ENCODE measurements around the gene ANKS1A.
"Not testable (repeated sequence)": the region's sequence is repeated elsewhere in the genome, so short reads cannot be mapped to it uniquely, and the experiment has no call there.

ANKS1A gene

GRCh38 chr6:34917626-34918285, 28.7 kb downstream of the ANKS1A start:
- DNase-seq = no peak
- TF ChIP-seq POLR2A (IDR thresholded peaks at IDR 0.05; ENCODE audit: low read length) = no peak
- TF ChIP-seq GATA1 (IDR thresholded peaks at IDR 0.05; ENCODE audit: low read depth, low read length) = no peak

GRCh38 chr6:34919651-34920050, 30.6 kb downstream of the ANKS1A start:
- DNase-seq = no peak
- no peak for TF ChIP-seq GATA1 (IDR thresholded peaks at IDR 0.05; ENCODE audit: low read depth, low read length)
- TF ChIP-seq POLR2A (IDR thresholded peaks at IDR 0.05; ENCODE audit: low read length) = no peak

DNA sequence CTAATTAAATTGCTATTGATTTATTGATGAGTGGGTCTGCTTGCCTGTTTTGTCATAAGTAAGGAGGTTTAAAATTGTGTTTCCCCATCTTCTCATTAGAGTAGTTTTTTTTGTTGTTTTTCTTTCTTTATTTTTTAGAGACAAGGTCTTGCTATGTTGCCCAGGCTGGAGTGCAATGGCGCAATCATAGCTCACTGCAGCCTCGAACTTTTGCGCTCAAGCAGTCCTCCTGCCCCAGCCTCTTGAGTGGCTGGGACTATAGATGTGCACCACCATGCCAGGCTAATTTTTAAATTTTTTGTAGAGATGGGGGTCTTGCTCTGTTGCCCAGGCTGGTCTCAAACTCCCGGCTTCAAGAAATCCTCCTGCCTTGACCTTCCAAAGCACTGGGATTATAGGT, 31.0 kb downstream of the ANKS1A start:
- TF ChIP-seq GATA1 (IDR thresholded peaks at IDR 0.05; ENCODE audit: low read depth, low read length) = no peak
- no peak for TF ChIP-seq POLR2A (IDR thresholded peaks at IDR 0.05; ENCODE audit: low read length)
- no peak for DNase-seq

GRCh38 chr6:34922177-34922663, 33.2 kb downstream of the ANKS1A start:
- TF ChIP-seq POLR2A (IDR thresholded peaks at IDR 0.05; ENCODE audit: low read length) (no peak), GATA1 (IDR thresholded peaks at IDR 0.05; ENCODE audit: low read depth, low read length) (no peak)
- no peak for DNase-seq

DNA sequence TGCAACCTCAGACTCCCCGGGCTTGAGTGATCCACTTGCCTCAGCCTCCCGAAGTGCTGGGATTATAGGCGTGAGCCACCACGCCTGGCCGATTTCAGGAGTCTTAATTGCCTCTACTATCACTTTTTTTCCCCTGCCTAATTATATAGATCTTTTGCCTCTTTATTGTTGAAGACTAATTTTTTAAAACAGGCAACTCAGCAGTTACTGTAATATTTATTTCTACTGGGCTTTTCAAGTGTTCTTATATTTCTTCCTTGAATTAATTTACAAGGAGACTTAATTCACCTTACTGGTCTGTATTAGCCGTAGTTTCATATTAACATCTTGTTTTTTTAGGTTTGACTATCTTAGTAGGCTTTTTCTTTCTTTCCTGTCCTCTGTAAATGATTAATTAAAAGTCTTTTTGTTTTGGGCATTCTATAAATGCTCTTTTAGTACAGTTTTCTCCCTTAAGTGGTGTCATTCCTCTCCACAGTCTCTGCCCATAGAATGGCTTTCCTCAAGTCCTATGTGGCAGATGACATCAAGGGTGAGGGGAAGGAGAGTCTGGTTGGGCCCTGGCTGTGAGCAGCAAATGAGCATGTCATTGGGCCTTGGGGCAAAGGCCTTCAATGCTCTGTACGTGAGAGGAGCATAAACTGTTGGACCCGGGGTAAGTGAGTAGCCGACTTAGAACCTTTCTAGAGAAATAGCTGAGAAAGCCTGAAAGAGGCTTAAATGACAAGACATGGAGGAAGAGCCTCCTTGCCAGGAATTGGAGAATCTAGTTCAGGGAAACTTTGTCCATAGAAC, 36.0 kb downstream of the ANKS1A start:
- no peak for TF ChIP-seq POLR2A (IDR thresholded peaks at IDR 0.05; ENCODE audit: low read length)
- no peak for TF ChIP-seq GATA1 (IDR thresholded peaks at IDR 0.05; ENCODE audit: low read depth, low read length)
- no peak for DNase-seq

GRCh38 chr6:34926655-34927054, 37.6 kb downstream of the ANKS1A start:
- DNase-seq = no peak
- TF ChIP-seq GATA1 (IDR thresholded peaks at IDR 0.05; ENCODE audit: low read depth, low read length) = no peak

GRCh38 chr6:34928220-34928619, 39.2 kb downstream of the ANKS1A start:
- no peak for TF ChIP-seq POLR2A (IDR thresholded peaks at IDR 0.05; ENCODE audit: low read length)
- TF ChIP-seq GATA1 (IDR thresholded peaks at IDR 0.05; ENCODE audit: low read depth, low read length) = no peak
- DNase-seq = no peak

DNA sequence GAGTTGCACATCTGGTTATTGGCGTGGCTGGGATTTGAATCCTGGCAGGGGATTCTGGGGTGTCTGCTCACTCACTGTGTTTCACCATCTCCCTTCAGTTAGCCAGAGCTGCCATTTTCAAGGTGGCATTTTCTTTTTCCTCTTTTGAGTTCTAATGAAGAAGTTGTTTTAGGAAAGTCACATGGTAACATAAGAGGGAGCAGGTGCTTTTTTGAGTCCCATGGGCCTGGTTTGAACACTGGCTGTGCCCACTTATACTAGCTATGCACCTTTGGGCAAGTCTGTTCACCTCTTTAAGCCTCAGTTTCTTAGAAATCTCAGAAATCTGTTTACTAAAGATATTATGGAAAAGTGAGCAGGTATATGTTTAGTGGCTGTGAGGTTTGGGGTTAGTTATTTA, 39.6 kb downstream of the ANKS1A start:
- DNase-seq = no peak
- TF ChIP-seq POLR2A (IDR thresholded peaks at IDR 0.05; ENCODE audit: low read length) (no peak), GATA1 (IDR thresholded peaks at IDR 0.05; ENCODE audit: low read depth, low read length) (no peak)

- DNase-seq = no peak
- TF ChIP-seq POLR2A (IDR thresholded peaks at IDR 0.05; ENCODE audit: low read length) = no peak
- no peak for TF ChIP-seq GATA1 (IDR thresholded peaks at IDR 0.05; ENCODE audit: low read depth, low read length)
Observed at GRCh38 chr6:34929241-34929978, 40.4 kb downstream of the ANKS1A start.

- DNase-seq = no peak
- TF ChIP-seq GATA1 (IDR thresholded peaks at IDR 0.05; ENCODE audit: low read depth, low read length) (no peak), POLR2A (IDR thresholded peaks at IDR 0.05; ENCODE audit: low read length) (no peak)
Observed at GRCh38 chr6:34930221-34930620, 41.2 kb downstream of the ANKS1A start.

GRCh38 chr6:34932202-34932601, 43.1 kb downstream of the ANKS1A start:
- DNase-seq = not testable (repeated sequence)

DNA sequence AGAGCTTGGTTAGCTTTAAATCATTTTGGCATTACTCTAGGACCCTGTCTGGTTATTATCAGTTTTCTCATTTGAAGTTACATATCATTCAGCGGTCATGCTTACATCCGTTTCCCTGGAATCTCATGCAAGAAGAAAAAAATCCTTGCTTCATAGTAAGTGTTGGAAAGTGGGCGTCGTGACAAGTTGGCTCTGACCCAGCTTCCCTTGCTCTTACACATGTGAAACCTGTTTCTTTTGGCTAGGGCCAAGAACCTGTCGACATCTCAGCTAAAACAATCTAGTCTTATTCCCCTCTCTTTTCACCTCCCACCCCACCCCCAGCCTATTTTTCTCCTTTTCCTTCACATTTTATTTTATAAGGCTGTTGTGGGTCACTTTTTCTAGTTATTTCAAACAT, 45.5 kb downstream of the ANKS1A start:
- TF ChIP-seq POLR2A (IDR thresholded peaks at IDR 0.05; ENCODE audit: low read length) = no peak
- no peak for TF ChIP-seq GATA1 (IDR thresholded peaks at IDR 0.05; ENCODE audit: low read depth, low read length)
- no peak for DNase-seq

- DNase-seq = peak; percentile 36 to 45
- no peak for TF ChIP-seq GATA1 (IDR thresholded peaks at IDR 0.05; ENCODE audit: low read depth, low read length)
- TF ChIP-seq POLR2A (IDR thresholded peaks at IDR 0.05; ENCODE audit: low read length) = no peak
Observed at GRCh38 chr6:34938268-34938667, 49.2 kb downstream of the ANKS1A start.

DNA sequence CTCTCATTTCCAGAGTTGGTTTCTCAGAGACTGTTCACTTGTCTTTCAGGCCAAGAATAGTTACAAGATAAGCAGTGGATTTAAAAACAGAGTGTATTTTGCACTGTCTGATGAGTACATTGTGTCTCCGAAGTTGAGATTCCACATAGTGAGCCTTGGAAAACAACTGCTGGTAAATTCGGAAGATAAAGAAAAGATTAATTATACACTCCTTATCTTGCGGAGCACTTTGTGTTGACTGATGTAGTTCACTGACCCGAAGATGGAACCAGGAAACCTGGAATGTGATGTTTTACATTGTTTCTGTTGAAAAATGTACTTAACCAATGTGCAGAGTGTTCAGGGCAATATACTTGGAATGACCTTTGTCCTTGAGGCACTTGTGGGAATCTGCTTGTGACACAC, 51.0 kb downstream of the ANKS1A start:
- DNase-seq = no peak
- TF ChIP-seq GATA1 (IDR thresholded peaks at IDR 0.05; ENCODE audit: low read depth, low read length) (no peak), POLR2A (IDR thresholded peaks at IDR 0.05; ENCODE audit: low read length) (no peak)
